DMS153 treated with DMSO at 0.1 percent for 48 hours (cell line): ENCODE results near the gene CCL22.
"Not testable (repeated sequence)": the region's sequence is repeated elsewhere in the genome, so short reads cannot be mapped to it uniquely, and the experiment has no call there.

Experiments
- DNase-seq: peaks from one replicate; lab custom pipeline; 2025; ENCODE audit not compliant: unreplicated experiment; lab: John Stamatoyannopoulos, UW

CCL22 gene, protein sequence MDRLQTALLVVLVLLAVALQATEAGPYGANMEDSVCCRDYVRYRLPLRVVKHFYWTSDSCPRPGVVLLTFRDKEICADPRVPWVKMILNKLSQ

DNA sequence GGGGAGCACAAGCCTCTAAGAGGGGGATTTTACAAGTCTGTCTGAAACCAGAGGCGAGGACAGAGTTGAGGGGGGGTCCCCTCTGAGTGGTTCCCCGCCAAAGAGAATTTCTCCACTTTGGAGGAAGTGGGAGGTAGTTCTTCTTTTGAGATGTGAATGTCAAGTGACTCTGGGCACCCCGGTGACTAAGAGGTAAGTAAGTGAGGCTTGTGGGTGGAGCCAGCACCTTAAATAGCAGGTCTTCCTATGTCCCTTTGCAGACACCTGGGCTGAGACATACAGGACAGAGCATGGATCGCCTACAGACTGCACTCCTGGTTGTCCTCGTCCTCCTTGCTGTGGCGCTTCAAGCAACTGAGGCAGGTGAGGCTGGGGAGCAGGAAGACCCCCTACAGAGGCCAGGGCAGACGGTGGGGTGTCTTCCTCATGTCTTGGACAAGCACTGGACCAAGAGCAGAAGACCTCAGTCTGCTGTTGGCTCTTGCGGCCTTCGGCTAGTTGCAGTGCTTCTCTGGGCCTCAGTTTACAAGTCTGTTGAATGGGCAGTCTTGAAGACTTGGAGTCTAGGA is at the start of gene CCL22:
Gene CCL22 (plus strand): TSS at position 257 of the 569 bp plus-strand sequence. CDS start 34 bp downstream, at position 291.
- no peak for DNase-seq

DNA sequence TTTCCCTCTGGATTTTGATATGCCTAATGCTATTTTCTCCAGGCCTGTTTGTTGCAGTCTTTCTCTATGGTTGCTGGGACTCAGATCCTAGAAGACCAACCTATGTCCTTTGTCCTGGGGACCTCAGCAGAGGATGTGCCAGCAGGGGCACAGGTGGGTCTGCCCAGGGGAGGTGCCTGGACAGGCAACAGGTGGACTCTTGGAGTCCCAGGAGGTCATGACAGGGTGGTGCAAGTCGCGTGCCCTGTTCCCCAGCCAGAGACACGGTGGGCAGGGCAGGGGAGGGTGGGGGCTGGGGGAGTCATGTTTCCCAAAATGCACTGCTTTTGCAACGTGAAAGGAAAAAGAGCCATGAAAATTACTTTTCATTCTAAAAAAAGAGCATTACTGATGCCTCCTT is 47.8 kb upstream of the CCL22 start:
- DNase-seq = no peak

DNA sequence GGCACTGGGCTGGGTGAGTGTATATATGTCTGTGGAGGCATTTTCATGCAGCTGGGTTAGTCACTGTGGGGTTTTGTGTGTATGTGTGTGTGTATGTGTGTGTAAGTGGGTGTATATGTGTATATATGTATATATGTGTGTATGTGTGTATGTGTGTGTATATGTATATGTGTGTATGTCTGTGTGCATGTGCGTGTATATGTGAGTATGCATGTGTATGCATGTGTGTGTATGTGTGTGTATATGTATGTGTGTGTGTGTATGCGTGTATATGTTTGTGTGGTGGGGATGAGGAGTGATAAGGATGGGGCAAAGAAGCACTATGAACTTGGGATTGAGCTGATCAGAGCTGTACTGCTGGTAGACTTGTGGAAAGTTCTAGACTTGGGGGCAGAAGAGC is 45.1 kb upstream of the CCL22 start:
- no peak for DNase-seq

DNA sequence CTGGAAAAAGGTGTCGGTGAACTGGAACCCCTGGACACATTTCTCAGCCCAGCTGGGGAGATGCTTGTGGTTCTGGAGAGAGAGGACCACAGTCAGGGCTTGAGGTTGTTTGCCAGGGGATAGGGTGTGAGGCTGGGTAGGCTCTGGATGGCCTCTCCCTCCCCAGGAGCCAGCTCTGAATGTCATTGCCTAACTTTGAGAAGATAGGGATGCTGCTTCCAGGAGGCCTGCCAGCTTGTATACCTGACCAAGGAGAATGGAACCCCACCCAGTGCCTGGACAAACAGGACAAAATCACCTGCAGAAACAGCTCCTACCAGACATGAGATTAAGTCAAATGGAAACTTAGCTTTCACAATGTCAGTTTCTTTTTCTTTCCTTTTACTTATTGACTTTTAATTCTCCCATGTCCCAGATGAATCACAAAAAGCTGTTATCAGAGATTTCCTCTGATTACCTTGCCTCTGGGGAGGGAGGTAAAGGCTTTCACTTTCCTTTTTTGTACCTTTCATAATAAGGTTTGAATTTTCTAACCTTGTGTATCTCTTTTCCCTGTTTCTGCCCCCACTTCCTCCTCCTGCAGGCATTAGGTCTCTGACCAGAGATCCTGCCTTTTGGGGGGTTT is 44.3 kb upstream of the CCL22 start:
- DNase-seq = no peak

DNA sequence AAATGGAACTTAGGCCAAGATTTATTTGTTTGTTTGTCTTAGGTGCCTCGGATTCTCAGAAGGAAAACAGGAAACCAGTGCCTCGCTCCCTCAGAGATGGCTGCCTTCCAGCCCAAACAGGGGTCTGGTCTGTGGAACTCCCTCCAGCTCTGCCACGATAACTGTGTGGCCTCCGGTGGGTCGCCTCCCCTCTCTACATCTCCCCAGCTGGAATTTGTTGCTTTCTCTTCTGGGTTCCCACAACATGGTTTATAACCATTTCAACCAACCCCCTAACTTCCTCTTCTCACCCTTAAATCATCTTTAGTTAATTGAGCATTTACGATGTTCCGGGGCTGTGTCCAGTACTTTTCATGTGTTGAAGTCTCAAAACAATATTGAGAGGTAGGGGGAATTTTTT is 43.2 kb upstream of the CCL22 start:
- DNase-seq = no peak

- no peak for DNase-seq
These were observed 42.1 kb upstream of the CCL22 start for GRCh38 chr16:57316390-57317017.

DNA sequence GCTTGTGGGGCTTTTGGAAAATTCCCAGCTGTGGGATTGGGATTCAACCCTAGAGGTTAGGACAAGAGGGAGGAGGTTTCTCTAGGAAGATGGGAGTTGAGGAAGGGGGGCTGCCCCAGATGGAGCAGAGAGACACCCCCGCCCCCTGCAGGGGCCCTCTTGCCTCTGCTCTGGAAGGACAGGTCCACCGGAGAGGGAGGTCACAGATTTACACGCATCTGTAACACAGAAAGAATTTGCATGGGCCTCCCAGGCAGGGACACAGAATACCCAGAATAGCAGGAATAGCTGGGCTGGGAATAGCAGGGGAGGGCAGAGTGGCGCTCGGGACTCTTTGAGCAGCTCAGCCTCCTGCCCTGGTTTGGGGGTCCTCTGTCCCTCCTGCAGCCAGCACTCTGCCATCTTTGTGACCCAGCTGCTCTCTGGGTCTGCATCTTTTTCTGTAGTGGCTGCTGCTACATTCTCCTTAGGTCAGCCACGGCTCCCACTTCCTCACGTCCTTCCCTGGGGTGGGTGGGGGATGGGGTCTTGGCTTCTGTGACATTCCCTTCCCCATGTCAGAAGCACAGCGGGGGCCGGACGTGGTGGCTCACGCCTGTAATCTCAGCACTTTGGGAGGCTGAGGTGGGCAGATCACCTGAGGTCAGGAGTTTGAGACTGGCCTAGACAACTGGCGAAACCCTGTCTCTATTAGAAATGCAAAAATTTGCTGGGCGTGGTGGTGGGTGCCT is 40.2 kb upstream of the CCL22 start:
- DNase-seq = no peak

DNA sequence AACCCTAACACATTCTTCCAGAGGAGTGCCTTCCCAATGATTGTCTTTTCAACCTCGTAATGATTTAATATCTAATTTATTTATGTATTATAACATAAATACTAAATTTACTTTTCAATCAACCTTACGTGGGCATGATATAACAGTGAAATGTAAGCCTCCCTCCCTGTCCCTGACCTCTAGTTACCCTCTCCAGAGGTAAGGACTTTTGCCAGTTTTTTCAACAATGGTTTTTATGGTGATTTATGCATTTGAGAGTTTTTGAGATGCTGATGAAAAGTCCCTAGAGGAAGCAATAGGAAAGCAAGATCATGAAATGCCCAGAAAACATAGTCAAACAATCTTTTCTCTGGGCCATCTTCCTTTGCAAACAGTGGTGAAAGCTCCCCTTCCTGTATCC is 38.9 kb upstream of the CCL22 start:
- no peak for DNase-seq

- DNase-seq = no peak
These were observed 33.8 kb upstream of the CCL22 start for GRCh38 chr16:57324749-57325148.

DNA sequence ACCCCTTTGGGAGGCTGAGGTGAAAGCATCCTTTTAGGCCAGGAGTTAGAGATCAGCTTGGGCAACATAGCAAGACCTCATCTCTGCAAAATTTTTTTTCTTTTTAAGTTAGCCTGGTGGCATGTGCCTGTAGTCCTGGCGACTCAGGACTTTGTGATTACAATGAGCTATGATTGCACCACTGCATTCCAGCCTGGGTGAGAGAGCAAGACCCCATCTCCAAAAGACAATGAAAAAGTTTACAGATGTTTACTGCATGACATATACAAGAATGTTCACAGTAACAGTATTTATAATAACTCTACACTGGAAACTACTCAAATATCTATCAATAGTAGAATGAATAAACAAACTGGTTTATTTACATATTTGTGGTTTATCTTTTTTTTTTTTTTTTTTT is 33.1 kb upstream of the CCL22 start:
- no peak for DNase-seq

DNA sequence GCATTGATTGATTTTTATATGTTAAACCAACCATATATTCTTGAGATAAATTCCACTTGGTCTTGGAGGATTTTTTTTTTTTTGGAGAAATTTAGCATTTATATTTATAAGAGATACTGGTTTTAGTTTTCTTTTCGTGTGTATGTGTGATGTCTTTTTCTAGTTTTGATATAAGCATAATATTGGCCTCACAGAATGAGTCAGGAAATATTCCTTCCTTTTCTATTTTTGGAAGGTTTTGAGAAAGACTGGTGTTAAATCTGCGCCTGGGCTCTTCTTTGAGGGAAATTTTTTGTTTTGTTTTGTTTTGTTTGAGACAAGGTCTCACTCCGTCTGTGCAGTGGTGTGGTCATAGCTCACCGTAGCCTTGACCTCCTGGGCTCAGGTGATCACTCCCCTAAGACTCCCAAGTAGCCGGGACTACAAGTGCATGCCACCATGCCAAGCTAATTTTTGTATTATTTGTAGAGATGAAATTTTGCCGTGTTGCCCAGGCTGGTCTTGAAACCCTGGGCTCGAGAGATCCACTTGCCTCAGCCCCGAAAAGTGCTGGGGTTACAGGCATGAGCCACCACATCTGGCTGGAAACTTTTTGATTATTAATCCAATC is 28.8 kb upstream of the CCL22 start:
- no peak for DNase-seq

- no peak for DNase-seq
These were observed 27.2 kb upstream of the CCL22 start for GRCh38 chr16:57331355-57331754.

DNA sequence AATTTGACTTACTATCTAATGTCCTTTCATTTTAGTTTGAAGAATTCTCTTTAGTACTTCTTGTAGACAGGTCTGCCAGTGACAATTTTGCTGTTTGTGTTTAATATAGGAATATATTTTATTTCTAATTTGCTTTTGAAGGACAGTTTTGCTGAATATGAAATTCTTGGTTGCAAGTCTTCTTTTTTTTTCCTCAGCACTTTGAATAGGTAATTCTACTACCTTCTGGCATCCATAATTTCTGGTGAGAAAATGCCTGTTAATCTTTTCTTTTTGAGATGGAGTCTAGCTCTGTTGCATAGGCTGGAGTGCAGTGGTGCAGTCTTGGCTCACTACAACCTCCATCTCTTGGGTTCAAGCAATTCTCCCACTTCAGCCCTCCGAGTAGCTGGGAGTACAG is 25.2 kb upstream of the CCL22 start:
- no peak for DNase-seq

DNA sequence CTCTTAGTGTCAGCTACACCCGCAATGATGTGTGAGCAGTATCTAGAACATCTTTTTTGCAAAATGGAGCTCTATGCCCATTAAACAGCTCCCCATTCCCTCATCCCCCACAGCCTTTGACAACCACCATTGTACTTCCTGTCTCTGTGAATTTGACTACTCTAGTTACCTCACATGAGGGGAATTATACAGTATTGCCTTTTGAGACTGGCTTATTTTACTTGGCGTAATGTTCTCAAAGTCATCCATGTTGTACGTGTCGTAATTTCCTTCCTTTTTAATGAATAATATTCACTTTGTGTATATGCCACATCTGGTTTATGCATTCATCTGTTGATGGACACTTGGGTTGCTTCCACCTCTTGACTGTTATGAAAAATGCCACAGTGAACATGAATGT is 23.2 kb upstream of the CCL22 start:
- DNase-seq = no peak

DNA sequence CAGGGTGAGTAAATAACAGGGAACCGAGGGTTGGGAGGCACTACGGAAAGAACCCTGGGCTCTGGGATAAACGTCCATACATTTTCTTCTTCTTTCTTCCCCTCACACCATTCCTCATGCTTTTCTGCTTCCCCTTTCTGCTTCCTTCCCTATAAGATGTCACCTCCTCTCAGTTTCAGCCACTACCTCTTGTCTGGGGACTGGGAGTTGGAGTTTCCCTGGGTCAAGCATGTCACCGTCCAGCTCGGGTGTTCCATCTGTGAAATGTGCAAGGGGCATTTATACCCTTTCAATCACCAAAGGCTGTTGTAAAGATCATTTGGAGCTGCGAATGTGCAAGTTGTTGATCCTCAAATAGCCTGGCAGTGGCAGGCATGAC is 17.5 kb upstream of the CCL22 start:
- no peak for DNase-seq

DNA sequence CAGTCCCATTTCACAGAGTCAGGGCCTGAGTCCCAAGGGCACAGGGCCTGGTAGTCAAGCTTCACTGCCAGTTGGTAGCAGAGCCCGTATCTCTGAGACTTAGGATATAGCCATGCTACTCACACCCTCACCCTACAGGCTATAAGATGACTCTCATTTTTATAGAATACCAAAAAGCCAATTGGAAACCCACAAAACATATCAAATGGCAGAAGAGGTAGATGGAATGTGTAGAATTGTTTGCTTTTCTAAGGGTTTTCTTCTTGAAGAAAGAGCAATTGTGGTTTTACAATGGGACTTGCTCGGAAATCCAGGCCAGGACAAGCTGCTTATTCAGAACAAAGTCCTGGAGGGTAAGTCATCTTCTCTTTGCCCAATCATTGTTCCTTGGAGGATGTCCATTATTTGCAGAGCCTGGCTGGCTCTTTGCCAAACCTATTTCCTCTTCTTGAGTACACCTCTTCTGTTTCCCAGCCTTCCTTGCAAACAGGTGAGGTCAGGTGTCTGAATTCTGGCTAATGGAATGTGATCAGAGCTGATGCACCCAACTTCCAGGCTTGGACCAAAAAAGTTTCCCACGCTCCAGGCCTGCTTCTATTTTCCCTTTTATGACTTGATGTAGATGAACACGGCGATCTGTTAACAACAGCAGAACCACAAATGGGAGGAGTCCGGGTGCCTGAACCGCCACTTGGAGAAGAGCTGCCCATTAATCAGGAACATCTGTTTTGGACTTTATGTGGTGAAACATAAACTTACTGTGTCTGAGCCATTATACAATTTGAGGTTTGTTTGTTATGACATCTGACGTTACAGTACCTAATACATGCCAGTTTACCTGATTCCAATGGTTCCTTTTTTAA is 16.9 kb upstream of the CCL22 start:
- DNase-seq = no peak

DNA sequence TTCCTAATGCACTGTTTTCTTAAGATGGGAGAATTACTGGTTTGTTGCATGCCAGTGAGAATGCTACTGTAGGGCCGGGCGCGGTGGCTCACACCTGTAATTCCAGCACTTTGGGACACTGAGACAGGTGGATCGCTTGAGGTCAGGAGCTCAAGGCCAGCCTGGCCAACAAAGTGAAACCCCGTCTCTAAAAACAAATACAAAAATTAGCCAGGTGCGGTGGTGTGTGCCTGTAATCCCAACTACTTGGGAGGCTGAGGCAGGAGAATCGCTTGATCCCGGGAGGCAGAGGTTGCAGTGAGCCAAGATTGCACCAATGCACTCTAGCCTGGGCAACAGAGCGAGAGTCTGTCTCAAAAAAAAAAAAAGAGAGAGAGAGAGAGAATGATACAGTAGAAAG is 16.0 kb upstream of the CCL22 start:
- DNase-seq = not testable (repeated sequence)

DNA sequence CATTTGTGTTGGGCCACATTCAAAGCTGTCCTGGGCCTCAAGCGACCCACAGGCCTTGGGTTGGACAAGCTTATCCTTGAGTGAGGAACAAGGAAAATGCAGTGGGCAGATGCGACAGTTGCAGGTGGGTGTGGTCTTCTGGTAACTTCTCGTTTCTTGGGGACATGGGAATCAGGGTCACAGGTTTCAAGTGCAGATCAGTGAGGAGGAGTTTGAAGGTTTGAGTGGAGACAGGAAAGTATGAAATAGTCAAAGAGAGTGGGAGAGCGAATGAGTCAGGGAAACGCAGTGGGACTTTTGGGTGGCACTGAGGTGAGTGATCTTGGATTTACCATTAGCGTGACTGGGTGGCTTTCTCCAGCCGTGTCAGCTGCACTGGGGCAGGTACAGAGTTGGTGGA is 15.4 kb upstream of the CCL22 start:
- DNase-seq = no peak

- not testable (repeated sequence) for DNase-seq
These were observed 14.5 kb upstream of the CCL22 start for GRCh38 chr16:57344094-57344493.

GRCh38 chr16:57345021-57345420 is 13.6 kb upstream of the CCL22 start:
- DNase-seq = no peak
